ENCODE measurements around the gene ZDHHC24. TPM values are rescaled to one million over a fixed set of nuclear protein-coding genes. Genes with fewer than 3 reads are reported as not detected.

Gene ZDHHC24
- total and polyA plus RNA-seq, 2 experiments from 2014 or later, result 5.6 to 13.1 TPM

DNA sequence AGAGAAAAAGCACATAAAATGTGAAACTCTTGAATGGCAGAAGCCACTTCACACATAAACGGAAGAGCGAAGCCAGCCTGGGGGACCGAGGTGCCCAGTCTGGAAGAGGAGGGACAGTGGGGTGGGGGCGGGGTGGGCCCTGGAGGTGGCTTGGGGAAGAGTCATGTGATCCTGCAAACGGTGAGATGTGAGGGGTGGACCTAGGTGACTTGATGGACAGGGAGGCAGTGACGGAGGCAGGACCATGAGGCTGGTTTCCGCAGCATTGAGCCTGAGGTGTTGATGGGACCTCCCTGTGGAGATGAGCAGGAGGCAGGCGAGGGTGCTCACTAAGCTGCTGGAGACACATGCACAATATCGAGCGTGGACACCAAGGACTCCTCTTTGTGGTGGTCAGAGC is 16.8 kb downstream of the ZDHHC24 start:
- Histone ChIP-seq H3F3A (replicated peaks; ENCODE audit: low read depth) (no peaks in the 10 kb centered on the region), H3K36me3 (ENCODE audit: insufficient read depth) (no peaks in the 10 kb centered on the region), H3K79me2 (replicated peaks; ENCODE audit: insufficient read depth) (no peaks in the 10 kb centered on the region), H3K4me2 (no peak overlapping the region), H3K4me1 (ENCODE audit: insufficient read depth) (no peaks in the 10 kb centered on the region), H3K27ac (ENCODE audit: low read depth) (no peak overlapping the region), H3K9me2 (ENCODE audit: insufficient read depth) (no peaks in the 10 kb centered on the region), H4K20me1 (replicated peaks; ENCODE audit: insufficient read depth) (no peaks in the 10 kb centered on the region), H3K4me3 (no peak overlapping the region), H2AFZ (no peak overlapping the region), H3K27me3 (ENCODE audit: insufficient read depth) (no peaks in the 10 kb centered on the region)
- ATAC-seq, result peak; percentile 72
- Mint-ChIP-seq H3K4me3 (no peak overlapping the region), H3K27me3 (ENCODE audit: insufficient read depth, low read depth, poor library complexity) (peaks cover 8% of the 10 kb centered on the region), H3K27ac (no peak overlapping the region), H3K4me1 (peaks cover 5% of the 10 kb centered on the region; the same call in 2 of the 3 replicates), H3K36me3 (ENCODE audit: low read depth) (peaks cover 9% of the 10 kb centered on the region; the same call in 2 of the 3 replicates), H3K9me3 (no peaks in the 10 kb centered on the region)
- DNase-seq (ENCODE audit: low spot score), result peak; percentile 59
- TF ChIP-seq, protein P1, sequence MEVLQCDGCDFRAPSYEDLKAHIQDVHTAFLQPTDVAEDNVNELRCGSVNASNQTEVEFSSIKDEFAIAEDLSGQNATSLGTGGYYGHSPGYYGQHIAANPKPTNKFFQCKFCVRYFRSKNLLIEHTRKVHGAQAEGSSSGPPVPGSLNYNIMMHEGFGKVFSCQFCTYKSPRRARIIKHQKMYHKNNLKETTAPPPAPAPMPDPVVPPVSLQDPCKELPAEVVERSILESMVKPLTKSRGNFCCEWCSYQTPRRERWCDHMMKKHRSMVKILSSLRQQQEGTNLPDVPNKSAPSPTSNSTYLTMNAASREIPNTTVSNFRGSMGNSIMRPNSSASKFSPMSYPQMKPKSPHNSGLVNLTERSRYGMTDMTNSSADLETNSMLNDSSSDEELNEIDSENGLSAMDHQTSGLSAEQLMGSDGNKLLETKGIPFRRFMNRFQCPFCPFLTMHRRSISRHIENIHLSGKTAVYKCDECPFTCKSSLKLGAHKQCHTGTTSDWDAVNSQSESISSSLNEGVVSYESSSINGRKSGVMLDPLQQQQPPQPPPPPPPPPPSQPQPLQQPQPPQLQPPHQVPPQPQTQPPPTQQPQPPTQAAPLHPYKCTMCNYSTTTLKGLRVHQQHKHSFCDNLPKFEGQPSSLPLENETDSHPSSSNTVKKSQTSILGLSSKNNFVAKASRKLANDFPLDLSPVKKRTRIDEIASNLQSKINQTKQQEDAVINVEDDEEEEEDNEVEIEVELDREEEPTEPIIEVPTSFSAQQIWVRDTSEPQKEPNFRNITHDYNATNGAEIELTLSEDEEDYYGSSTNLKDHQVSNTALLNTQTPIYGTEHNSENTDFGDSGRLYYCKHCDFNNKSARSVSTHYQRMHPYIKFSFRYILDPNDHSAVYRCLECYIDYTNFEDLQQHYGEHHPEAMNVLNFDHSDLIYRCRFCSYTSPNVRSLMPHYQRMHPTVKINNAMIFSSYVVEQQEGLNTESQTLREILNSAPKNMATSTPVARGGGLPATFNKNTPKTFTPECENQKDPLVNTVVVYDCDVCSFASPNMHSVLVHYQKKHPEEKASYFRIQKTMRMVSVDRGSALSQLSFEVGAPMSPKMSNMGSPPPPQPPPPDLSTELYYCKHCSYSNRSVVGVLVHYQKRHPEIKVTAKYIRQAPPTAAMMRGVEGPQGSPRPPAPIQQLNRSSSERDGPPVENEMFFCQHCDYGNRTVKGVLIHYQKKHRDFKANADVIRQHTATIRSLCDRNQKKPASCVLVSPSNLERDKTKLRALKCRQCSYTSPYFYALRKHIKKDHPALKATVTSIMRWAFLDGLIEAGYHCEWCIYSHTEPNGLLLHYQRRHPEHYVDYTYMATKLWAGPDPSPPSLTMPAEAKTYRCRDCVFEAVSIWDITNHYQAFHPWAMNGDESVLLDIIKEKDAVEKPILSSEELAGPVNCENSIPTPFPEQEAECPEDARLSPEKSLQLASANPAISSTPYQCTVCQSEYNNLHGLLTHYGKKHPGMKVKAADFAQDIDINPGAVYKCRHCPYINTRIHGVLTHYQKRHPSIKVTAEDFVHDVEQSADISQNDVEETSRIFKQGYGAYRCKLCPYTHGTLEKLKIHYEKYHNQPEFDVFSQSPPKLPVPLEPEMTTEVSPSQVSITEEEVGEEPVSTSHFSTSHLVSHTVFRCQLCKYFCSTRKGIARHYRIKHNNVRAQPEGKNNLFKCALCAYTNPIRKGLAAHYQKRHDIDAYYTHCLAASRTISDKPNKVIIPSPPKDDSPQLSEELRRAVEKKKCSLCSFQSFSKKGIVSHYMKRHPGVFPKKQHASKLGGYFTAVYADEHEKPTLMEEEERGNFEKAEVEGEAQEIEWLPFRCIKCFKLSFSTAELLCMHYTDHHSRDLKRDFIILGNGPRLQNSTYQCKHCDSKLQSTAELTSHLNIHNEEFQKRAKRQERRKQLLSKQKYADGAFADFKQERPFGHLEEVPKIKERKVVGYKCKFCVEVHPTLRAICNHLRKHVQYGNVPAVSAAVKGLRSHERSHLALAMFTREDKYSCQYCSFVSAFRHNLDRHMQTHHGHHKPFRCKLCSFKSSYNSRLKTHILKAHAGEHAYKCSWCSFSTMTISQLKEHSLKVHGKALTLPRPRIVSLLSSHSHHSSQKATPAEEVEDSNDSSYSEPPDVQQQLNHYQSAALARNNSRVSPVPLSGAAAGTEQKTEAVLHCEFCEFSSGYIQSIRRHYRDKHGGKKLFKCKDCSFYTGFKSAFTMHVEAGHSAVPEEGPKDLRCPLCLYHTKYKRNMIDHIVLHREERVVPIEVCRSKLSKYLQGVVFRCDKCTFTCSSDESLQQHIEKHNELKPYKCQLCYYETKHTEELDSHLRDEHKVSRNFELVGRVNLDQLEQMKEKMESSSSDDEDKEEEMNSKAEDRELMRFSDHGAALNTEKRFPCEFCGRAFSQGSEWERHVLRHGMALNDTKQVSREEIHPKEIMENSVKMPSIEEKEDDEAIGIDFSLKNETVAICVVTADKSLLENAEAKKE (CRISPR knock-in tag; IDR thresholded peaks at IDR 0.05), result no peak
- TF ChIP-seq POLR2AphosphoS5 (IDR thresholded peaks at IDR 0.05; ENCODE audit: low read depth), result no peak
- no peak for TF ChIP-seq ZNF114 (CRISPR knock-in tag; IDR thresholded peaks at IDR 0.05)
- TF ChIP-seq EZH2phosphoT487 (IDR thresholded peaks at IDR 0.05; ENCODE audit: unreplicated experiment), result no peak
- no peak for TF ChIP-seq CREB1 (CRISPR knock-in tag; IDR thresholded peaks at IDR 0.05; ENCODE audit: low read depth)
- TF ChIP-seq, protein P2, sequence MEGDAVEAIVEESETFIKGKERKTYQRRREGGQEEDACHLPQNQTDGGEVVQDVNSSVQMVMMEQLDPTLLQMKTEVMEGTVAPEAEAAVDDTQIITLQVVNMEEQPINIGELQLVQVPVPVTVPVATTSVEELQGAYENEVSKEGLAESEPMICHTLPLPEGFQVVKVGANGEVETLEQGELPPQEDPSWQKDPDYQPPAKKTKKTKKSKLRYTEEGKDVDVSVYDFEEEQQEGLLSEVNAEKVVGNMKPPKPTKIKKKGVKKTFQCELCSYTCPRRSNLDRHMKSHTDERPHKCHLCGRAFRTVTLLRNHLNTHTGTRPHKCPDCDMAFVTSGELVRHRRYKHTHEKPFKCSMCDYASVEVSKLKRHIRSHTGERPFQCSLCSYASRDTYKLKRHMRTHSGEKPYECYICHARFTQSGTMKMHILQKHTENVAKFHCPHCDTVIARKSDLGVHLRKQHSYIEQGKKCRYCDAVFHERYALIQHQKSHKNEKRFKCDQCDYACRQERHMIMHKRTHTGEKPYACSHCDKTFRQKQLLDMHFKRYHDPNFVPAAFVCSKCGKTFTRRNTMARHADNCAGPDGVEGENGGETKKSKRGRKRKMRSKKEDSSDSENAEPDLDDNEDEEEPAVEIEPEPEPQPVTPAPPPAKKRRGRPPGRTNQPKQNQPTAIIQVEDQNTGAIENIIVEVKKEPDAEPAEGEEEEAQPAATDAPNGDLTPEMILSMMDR (conservative IDR thresholded peaks at IDR 0.05; ENCODE audit: low read depth in 2 of 2), result no peak
- no peak for TF ChIP-seq JUNB (IDR thresholded peaks at IDR 0.05; ENCODE audit: unreplicated experiment)
